COLO829 (cell line): ENCODE data around the gene MLNR.
A peak's percentile ranks its signal among the peaks of the same experiment; 100 is the strongest.

Experiments
- DNase-seq: peaks from one replicate; pipeline ENCODE4 v3.0.0; 2012; ENCODE audit warnings: low spot score

Gene MLNR

DNA sequence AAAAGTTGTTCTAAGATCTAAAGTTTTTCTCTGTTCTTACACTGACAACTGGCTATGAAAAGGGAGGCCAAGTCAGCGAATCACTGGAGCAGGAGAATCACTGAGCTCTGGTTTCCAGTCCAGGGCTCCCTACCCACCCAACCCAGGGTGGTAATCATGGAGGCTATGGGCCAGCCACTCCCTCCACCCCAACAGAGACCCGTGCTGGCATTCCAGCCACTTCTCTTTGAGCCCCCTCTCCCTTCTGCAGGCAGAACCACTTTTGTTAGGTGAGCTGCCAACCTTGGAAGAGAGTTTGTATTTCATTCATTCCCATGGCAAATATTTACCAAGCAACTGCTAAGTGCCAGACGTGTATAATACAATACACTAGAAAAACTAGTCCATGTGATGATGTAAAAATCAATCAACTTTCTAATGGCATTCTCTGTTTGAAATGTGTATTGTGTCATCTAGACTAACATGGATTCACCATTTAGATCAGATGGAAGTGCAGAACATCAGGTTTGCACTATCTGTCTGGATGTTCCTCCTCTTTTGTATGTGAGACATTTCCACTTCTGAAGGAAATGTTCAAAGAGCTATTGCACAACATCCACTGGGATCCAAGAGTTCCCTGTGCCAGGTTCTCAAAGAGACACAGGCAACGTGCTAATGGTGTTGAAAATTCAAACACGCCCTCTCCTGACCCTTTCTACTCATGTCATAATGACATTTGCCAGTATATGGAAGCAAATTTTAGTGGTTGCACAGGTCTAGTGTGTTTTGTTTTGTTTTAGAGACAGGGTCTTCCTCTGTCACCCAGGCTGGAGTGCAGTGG lies 5.3 kb downstream of the MLNR start:
- DNase-seq, result no peak

DNA sequence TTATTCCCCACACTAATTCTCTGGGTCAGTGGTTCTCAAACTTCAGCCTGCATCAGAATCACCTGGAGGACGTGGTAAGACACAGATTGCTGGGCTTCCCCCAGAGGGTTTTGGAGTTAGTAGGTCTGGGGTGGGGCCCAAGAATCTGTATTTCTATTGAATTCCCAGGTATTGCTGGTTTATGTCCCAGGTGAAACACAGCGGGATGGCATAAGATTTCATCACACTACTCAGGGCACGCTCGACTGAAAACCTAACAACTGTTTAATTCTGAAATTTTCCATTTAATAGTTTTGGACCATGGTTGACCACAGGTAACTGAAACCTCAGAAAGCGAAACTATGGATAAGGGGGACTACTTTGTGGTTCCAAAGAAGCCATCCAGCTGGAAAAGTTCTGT lies 6.5 kb downstream of the MLNR start:
- no peak for DNase-seq

GRCh38 chr13:49234741-49235140 lies 14.6 kb downstream of the MLNR start:
- DNase-seq, result no peak

- DNase-seq, result no peak
These were observed 15.8 kb downstream of the MLNR start for GRCh38 chr13:49235856-49236431.

- DNase-seq, result no peak
These were observed 18.5 kb downstream of the MLNR start for GRCh38 chr13:49238621-49239020.

DNA sequence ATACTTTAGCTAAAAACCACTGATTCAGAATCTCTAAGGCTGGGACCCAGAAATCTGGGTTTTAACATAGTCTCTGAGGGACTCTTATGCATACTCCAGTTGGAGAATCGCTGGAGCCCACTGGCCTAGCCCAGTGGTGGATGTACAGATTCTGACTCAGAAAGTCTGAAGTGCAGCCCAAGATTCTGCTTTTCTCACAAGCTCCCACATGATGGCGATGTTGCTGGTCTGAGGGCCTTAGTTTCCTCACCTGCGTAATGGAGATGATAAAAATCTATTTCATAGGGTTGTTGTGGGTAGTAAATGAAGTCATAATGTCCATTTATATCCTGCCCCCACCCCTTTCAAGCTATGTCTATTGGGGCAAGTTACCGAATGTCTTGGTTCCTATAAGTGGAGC lies 19.9 kb downstream of the MLNR start:
- DNase-seq, result peak; percentile 40

GRCh38 chr13:49241296-49241695 lies 21.2 kb downstream of the MLNR start:
- no peak for DNase-seq

GRCh38 chr13:49245101-49245500 lies 25.0 kb downstream of the MLNR start:
- no peak for DNase-seq

- DNase-seq, result no peak
These were observed 26.9 kb downstream of the MLNR start for GRCh38 chr13:49246850-49247642.

DNA sequence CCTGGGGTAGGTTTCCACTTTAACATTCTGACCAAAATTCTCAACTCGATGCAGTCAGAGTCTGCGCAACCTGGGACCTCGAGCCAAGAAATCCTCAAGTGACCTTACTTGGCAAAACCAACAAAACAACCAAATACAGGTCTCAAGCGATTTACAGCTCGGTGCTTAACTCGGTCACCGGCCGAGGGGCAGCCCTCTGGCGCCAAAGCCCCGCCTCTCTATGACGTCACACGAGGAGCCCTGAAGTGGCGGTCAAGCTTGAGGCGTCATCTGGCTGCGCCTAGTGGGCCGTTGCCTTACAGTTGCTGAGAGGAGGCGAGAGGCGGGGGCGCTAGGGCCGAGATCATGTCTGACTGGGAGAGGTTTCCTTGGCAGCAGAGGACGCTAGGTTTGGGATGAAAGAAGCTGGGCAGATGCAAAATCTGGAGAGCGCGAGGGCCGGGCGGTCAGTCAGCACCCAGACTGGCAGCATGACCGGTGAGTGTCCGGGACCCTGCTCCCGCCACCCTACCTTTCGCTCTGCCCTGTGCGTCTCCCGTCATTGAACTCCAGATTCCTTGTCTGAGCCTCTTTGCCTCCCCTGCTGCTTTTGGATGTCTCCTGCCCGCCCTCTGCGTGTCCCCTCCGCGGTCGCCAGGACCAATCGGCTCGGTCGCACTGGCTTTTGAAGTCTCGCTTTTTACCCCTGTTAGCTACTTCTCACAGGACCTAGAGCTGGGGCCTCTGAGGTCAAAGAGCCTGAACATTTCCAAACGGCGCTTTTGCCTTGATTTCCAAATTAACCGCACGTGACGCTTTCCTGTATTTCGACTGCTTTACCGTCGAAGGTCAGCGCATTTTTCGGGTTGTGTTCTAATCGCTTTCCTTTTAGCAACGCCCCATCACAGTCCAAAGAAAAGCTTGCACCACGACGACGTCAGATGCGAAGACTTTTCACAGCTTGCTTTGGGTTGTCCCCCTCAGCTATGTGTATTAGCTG lies 27.8 kb downstream of the MLNR start, which contains the start of gene CDADC1:
CDADC1 (plus strand) TSS at position 283 of the 979 bp plus-strand sequence; CDS start at position 396, 113 bp downstream.
- peak; percentile 90 for DNase-seq

- no peak for DNase-seq
These were observed 28.5 kb downstream of the MLNR start for GRCh38 chr13:49248622-49249002.

- no peak for DNase-seq
These were observed 31.2 kb downstream of the MLNR start for GRCh38 chr13:49251326-49251725.

- DNase-seq, result no peak
These were observed 33.2 kb downstream of the MLNR start for GRCh38 chr13:49253310-49253709.

DNA sequence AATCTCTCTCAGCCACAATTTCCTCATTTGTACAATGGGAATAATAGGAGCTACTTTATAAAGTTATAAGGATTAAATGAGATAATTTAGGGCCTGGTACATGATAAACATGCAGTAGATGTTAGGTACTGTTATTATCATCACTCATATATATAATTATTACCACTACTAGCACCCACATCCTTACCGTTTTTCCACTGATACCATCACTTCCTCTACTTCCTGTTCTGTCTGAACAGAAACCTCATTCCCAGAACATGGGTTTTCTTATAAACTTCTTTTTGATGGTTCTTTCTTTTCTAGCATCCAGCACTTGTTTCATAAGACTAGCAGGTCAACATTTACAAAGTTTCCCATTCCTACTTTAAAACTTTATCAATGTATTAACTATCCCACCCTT lies 33.9 kb downstream of the MLNR start:
- no peak for DNase-seq

DNA sequence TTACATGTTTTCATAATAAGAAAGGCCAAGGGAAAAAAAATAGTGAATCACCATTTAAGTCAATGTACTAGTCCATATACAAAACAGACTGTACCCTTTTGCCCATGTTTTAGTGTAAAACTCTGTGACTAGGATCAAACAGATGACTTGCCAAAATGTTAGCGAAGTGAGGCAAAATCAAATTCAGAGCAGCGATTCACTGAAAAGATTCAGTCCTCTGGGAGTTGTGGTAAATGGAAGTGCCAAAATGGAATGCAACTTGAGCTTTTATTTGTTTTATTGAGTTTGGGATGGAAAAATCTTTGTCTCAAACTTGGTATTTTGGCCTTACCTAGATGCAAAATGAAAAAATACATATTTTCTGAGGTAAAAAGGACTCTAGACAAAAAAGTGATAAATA lies 36.7 kb downstream of the MLNR start:
- no peak for DNase-seq

DNA sequence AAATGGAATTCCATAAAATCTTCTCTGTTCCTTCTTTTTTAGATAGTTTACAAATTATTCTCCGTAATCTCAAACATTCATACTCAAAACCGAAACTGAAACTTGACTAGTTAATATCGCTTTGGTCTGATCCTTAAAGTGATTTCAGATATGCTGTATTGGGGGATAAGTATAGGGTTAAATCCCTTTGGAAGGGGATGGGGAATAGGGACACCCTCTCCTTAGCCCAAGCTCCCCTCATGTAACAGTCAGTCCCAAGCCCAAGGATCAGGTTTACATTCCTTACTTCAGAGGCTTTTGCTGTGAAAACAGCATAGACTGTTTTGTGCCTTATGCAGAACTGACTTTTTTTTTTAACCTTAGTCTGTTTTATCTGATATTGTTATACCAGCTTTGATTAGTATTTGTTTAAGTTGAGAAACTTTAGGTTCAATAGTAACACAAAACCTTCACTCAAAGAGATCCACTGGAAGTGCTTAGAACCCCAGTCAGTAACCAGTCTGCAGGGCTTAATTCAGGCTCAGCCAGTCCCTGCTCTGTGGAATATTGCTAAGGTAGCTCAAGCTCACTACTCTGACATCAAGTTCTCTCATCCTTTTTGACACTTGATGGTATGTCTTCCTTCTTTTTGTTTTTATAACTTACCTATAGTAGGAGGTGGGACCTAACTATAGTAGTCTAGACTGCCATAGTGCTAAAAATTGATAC lies 38.1 kb downstream of the MLNR start:
- no peak for DNase-seq

DNA sequence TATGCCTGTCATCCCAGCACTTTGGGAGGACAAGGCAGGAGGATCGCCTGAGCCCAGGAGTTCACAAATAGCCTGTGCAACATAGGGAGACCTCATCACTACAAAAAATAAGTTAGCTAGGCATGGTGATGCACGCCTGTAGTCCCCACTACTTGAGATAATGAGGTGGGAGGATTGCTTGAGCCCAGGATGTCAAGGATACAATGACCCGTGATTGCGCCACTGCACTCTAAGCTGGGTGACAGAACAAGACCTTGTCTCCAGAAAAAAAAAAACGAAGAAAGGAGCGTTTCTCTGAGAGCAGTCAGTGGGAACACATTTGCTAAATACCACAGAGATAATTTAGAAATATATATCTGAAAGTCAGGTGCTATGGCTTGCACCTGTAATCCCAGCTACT lies 39.4 kb downstream of the MLNR start:
- DNase-seq, result no peak

DNA sequence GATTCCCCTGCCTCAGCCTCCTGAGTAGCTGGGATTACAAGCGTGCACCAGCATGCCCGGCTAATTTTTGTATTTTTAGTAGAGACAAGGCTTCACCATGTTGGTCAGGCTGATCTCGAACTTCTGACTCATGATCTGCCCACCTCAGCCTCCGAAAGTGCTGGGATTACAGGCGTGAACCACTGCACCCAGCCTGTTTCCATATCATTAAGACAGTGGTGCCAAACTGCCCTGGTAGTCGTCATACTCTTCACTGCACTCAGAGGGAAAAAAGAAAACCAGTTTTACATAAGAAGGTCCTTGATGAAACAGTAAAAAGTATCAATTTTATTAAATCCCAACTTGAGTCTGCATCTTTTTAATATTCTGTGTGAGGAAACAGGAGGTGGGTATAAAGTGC lies 42.5 kb downstream of the MLNR start:
- no peak for DNase-seq

GRCh38 chr13:49265822-49266221 lies 45.7 kb downstream of the MLNR start:
- DNase-seq, result no peak

DNA sequence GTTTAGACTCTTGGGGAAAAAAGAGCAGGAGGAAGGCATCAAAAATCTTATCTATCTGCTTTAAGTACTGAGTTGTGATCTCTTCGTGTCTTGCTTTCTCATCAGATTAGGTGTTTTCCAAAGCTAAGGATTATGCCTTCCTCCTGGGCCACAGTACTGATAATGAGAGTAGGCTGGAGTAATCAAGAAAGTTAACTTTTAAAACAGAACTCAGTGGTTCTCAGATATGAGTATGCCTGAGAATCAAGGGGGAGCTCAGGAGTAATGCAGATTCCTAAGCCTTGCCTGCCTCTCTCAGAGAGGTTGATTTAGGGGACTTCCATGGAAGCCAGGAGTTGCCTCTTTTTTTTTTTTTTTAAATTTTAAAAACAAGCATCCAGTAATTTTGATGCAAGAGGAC lies 51.1 kb downstream of the MLNR start:
- no peak for DNase-seq
